Measurements from ENCODE around the gene MGST2.

The MGST2 gene

DNA sequence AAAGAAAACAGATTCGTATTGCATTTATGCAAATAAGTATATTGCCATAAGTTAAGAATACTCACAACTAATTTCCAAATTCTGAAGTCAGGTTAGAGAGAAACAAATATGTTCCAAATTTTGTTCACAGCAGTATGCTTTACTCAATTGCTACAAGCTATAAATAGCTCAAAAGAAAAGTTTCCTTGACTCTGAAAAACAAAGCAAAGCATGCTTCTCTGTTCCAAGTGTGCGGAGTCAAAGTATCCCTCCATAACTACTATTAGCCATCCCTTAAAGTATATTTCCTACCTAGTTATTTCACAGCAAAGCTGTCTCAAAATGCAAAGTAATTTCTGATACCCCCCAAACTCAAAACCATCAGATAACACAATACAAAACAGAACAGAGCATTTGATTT lies 47.3 kb downstream of the MGST2 start:
- no peak for DNase-seq

DNA sequence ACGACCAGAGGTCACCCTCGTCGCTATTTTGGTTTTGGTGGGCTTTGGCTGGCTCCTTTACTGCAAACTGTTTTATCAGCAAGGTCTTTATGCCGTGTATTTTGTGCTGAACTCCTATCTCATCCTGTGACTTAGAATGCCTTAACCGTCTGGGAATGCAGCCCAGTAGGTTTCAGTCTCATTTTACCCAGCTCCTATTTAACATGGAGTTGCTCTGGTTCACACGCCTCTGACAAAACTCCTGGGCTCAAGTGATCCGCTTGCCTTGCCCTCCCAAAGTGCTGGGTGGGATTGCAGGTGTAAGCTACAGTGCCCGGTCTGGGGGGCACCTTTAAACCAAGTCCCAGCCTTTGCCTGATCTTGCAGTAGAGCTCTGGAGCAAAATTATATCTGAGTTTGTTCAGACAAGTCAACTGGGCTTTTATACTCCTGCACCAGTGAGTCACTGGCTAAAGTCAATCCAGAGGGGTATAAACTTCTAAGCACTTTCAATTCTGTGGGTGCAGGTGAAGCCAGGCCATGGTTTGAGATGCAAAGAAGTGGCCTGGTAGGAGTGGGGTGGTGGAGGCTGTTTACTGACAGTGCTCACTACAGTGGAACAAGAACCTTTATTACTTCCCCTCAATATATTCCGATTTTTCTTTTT lies 50.2 kb downstream of the MGST2 start:
- DNase-seq: no peak

DNA sequence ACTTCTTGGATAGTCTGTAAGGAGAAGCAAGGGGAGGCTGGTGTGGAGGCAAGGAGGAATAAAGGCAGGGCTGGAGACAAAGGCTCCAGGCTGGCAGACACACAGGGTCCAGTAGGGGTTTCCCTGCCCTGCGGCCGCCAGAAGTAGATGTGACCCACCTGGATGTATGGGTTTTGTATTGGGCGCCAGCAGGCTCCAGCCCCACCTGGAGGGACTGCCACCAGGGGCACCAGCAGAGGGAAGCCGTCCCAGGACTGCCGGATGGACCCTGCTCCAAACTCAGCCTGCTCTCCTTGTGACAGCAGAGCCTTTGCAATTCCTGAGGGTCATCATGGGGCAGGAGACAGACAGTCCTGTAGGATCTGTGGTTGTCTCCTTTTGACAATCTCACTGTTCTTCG lies 52.7 kb downstream of the MGST2 start:
- DNase-seq: no peak

DNA sequence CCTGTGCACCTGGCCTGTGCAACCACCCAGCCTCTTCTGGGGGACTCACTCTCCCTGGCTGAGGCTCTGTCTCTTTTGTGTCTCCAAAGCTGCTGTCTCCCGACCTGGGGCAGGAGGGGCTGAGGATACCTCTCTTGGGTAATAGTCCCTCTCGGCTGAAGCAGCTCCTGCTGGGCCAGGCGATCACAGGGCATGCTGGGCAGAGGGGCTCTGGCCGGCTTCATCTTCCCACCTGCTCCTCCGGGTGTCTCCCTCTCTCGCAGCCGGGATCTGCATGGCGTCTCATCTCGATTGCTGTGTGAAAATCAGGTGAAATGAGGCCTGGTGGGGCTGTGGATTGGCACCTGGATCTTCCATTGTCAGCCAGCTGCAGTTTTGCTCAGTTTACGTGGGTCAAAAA lies 53.2 kb downstream of the MGST2 start:
- DNase-seq: no peak

DNA sequence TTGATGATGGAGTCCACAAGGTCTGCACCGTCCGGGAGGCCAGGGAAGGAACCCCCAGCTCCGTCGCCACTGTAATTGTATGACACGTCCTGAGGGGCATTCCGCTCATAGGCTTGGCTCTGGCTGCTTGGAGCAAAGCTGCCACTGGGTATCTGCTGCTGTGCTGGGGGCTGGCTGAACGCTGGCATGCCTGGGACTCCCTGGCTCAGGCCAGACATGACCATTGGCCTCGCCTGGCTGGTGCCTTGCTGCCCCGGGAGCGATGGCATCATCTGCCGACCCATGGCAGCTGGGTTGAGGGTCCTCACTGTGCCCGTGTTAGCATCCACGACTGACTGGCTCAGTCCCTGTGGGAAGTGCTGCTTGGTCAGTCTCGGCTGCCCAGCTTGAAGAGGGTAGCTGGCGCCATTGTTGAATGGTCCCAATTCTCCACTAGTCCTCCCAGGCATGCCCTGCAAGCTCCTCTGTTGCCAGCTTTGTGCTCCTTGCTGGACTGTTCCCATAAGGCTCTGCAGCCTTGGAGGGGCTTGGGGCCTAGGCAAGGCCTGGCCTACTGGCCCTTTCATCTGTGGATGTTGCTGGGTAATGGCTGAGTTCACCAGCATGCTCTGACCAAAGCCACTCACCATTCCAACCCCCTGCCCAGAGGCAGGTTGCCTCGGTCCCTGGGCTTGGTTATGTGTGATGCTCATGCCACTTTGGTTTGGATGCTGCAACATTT lies 53.9 kb downstream of the MGST2 start:
- DNase-seq: no peak

DNA sequence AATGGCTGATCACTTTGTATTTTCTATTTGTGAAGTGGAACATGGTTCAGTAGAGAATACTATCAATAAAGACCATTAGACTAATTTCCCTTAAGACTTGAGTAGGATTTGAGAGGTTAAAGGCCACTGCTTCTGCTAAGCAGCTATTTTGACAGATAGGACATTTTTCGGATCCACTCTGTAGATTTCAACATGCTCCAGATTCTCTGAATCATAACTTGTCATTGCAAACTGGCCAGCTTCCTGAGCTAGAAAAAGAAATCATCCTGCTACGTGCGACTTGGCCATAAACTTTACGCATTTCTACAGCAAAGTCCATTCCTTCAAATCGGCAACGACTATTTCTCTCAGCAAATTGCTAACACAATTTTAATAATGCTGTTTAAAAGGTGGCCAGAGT lies 55.2 kb downstream of the MGST2 start:
- no peak for DNase-seq

DNA sequence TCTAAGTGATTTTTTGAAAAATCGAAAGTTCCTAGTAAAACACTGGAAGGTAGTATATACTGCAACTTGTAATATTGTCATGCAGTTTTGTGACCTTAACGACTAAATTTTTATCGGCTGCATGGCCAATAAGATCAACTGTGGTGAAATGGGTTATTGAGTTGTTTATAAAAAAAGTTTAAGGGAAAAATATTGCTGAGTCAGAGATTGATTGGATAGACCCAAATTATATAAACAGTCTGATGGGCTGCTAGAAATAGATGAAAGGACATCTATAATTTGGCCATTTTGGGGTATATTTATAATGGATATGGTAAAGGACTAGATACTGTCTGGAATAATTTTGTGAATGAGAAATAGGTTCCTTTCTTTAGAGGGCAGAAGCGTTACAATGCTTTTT lies 56.2 kb downstream of the MGST2 start:
- no peak for DNase-seq

DNA sequence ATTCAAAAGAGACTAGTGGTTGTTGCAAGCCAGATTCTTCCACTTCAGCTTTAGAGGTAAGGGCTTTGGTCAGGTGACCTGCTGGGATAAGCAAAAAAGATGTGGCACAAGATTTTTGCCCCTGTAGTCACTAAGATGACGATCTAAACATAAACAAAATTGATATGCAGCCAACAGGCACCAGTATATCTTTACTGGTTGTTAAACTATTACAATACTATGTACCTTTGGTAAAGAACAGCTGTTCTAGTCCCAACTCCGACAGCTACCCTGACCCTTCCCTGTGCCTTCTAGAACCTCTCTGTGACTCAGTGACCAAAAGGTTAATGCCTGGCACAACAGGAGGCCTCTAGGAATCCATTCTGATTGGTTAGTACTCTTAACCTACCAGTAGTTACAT lies 59.6 kb downstream of the MGST2 start:
- DNase-seq: no peak

DNA sequence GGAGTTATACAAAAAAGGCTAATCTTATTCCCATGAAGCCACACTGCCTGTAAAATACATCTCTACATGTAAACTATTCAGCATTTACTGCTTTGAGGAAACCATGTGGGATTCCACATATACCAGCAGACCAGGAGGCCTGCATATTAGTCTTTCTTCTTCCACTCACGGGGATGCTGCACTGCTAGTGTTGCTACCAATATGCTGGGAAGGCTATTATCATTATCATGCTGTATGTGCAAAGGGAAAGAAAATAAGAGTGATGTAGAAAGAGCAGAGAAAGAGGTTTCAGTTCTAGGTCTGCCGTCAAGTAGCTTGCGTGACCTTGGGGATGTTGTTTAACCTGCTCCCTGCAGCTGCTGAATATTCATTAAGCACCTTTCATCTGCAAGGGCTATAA lies 61.0 kb downstream of the MGST2 start:
- no peak for DNase-seq

DNA sequence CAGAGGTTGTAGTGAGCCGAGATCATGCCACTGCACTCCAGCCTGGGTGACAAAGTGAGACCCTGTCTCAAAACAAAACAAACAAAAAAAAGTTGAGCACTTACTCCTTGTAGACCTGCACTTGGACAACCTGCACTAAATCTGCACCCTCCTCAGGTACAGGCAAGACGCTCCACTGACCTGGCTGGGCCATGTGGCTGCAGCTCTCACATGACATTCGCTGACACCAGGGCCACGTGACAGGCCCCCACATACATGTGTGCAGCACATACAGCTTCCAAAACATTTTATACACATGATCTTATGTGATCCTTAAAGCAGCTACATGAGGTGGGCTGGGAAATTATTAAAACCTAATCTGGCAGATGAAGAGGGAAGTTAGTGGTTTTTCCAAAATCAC lies 62.5 kb downstream of the MGST2 start:
- DNase-seq: no peak

DNA sequence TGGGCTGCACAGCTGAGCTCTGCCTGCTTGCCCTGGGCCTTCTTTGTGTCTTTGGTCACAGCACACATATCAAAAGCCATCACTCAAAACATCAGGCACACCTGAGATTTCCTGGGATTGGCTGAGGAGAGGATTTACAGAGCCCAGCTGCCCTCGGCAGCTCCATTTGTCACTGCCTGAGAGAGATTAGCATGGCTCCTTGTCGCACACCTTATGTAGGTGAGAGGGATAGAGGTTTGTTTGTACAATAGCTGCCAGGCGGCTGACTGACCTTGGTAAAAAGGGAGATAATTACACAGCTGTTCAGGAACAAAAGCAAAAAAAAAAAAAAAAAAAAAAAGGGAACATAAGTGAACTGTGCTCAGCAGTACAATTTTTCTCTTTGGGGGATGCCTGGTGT lies 63.2 kb downstream of the MGST2 start:
- DNase-seq: no peak

DNA sequence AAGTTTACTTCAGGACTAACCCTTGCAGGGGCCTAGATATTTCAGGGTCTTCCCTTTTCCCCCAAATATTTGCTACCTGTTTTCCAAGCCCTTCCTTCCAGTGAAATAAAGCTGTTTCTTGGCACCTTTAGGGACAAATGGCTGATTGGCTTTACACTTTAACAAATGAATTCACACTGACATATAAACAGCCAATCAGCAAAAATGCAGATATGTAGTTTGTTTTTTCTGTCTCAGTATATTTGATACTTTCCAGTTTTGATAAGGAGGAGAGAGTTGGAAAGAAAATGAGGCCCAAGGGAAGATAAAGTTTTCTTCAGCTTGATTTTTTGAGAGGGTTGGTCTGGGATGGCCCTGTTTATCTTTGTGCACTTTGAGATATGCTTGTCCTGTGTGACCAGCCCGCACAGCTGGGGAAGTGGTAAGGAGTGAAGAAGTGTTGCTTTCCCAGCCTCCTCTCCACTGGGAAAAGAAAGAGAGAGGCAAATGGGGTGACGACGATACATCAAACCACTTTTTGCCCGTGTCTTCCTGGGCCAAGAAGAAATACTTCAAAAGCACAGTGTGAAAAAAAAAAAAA lies 67.5 kb downstream of the MGST2 start:
- no peak for DNase-seq

DNA sequence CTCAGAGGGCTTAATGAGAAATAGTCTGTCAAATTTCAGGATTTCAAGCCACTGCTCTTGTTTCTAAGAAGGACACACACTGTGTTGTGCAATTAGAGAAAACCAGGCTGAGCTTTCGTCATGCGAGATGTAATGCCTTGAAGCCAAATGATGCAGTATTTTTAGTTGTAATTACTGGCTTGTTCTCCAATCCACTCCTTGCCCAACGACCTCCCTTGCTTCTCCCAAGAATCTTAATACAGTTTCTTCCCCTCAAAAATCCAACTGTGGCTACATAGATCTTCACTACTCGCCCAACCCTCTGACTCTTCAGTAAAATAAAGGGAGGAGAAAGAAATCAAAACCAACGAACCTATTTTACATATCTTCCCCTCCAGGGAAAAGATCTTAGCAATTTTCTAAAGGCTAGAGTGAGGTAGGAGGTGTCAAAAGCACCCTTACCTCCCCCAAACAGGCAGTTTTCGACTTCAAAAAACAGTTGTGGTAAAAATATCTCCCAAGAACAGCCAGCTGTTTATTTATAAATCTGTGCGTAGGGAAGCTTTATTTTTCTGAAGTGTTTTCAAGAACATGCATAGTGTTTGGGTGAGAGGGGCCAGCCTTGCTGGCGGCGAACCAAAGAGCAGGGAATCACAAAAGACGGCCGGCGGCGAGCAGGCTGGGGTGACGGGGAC lies 68.7 kb downstream of the MGST2 start:
- peak; percentile 90 for DNase-seq

DNA sequence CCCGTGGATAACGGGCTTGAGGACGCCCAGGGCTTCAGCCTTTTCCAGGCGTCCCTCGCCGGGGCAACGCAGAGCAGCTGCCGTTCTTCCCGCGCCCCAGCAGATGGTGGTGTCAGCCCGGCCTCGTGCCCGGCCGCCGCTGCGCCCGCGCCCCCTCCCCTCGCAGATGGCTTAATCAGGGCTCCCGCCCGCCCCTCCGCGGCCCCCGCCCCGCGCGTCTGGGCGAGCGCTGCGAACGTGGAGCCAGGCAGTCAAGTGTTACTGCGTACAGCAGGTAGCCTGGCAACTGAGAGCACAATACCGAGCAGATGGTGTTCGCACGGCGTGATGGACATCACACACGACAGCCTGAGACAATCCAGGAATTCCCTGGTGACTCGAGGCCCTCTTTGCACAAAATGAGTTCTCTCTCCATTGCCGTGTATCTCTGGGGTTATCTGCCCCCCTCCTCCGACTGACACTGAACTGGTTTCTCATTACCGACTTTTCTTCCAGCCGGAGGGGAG lies 69.3 kb downstream of the MGST2 start:
- DNase-seq: peak; percentile 77

DNA sequence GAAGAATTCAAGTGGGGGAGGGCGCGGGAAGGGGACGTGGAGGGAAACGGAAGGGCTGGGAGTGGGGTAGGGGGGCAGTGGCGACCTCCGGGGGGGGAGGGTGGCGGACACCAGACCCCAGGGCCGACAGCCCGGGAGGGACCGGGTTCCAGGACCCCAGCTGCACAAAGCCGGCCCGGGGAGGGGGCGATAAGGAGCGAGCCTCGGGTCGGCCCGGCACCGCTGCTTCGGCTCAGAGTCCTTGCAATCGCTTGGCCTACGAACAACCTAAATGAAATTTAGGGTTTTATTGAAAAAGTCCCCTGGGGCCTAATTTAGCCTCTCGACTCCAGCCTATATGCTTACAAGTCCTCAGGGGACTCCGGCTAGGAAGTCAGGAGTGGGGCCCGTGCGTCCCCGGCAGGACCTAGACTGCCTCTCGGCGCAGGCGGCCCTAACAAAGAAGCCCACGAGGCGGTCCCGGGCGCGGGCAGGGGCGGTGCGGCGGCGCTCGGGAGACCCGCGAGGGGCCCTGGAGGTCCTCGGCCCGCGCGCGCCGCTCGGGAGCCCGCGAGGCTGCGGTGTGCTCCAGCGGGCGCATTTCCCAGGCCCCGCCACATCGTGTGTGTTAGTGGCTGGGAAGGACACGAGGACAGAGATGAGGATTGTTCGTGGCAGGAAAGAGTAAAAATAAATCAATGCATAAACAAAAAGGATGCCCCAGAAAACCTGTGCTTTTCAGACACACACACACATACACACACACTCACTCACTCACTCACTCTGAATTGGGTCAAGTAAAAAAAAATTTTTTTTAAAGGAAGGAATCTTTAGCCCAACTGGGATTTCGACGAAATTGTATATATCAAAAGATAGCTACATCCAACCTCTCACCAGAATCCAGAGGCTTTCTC lies 70.0 kb downstream of the MGST2 start:
- peak; percentile 6 for DNase-seq

DNA sequence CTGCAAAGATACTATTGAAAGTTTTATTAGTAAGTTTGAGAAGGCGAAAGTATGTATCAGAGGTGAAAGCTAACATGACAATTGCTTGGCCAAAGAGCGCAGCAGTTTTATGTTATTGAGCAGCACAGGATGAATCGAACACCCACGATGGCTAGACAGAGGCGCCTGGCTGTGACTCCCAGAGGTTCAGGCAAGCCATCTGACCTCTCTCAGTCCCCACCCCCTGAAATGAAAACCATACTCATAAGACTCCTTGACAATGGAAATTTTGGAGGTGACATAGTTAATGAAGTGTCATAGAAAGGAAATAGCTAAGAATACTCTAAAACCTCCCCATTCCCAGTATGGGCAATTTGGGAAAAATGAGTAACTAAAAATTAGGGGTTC lies 70.6 kb downstream of the MGST2 start:
- peak; percentile 43 for DNase-seq

DNA sequence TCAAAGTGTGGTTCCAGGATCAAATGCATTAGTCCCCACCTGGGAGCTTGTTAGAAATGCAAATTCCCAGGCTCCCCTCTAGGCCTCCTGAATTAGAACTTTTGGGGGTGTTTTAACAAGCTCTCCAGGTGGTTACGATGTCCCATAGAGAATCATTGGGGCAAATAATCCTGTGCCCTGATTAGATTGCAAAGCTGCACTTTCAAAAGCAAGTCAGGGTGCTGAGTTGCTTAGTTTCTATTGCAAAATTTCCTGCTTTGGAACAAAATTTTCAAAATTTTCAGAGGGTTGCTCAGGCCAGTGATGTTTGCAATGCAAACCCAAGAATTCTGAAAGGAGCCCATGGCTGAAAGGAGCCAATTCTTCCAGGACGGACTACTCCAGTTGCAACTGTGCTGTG lies 71.0 kb downstream of the MGST2 start:
- peak; percentile 46 for DNase-seq

DNA sequence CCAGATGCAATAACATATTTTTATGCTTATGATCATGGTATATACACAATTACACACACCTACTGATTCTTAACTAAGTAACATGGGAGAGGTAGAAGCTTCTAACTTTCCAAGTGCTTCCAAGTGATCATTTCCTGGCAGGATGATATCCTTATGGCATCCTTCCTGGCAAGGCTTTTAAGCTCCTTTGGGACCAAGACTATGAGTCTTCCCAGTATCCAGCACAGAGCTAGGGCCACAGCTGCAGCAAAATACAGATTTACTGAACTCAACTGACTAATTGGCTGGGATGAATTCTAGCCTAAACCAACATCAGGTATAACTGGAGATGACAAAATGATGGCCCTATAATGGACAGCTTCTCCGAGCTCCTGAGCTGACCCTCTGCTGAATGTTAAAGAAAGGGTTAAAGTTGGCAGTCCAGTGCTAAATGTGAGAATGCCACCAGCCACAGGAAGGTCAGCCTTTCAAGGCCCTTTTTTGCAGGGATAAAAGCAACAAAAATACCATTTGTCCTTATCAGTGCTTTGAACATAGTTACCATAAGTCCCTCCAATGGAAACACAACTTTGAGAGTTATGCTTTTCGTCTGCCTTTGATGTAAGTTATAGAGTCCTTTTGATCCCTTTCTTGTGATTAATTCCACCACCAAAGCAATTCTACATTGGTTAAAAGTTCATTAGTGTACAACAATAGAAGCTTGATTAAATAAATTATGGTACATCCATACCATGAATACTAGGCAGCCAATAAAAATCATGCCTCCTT lies 73.4 kb downstream of the MGST2 start:
- no peak for DNase-seq

DNA sequence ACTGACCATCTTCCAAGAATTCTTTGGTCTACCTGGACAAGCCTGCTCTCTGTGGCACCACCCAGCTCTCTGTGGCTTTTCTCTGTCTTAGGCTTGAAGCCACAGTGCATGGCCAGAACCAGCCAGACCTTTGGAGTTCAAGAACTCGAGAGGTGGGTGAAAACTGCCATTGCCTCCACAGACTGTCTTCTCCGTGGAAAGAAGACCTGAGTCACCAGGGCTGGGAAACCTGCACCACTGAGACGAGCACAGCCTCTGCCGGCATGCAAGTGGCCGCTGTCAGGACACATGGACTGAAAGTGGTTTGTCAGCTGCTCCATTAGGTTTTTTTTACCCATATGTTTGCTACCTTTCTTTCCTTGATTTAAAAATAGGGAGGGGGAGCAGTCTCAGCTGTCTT lies 74.5 kb downstream of the MGST2 start:
- no peak for DNase-seq

DNA sequence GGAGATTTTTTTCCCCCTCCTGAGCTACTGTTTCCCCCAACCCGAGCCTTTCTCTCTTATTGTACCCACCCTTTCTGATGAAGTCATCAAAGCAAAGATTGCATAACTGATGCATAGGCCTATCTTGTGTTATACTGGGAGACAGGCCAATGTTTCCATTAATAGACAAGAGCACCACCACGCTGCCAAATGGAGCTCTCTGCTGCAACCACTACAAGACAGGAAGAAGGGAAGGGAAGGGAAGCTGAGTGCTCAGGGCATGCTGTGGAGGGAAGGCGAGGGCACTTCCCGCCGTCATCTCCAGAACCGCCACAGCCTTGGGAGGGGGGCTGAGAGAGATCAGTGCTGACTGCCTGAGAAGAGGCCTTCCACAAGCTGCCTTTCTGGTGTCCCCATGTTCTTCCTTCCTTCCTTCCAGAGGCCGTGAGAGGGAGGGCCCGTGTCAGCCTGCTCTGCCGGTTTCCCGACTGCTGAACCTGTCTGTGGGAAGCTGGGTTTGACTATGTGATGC lies 75.0 kb downstream of the MGST2 start:
- peak; percentile 80 for DNase-seq

DNA sequence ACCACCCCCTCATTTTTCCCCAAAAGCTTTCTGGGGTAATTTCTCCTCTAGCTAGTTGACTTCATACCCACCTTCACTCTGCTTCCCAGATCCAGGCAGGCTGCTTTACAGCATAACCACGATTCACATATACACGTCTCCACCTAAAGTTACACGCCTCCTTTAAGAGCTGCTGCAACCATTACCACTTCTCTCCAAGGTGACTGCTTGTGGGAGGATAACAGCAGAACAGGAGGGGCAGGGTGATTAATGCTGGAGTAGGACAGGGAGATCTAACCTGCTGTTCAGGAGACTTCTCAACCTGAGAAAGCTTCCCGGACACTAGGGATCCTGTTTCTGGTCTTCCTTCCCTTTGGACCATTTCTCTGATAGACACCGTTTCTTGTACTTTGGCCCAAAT lies 77.4 kb downstream of the MGST2 start:
- DNase-seq: no peak

DNA sequence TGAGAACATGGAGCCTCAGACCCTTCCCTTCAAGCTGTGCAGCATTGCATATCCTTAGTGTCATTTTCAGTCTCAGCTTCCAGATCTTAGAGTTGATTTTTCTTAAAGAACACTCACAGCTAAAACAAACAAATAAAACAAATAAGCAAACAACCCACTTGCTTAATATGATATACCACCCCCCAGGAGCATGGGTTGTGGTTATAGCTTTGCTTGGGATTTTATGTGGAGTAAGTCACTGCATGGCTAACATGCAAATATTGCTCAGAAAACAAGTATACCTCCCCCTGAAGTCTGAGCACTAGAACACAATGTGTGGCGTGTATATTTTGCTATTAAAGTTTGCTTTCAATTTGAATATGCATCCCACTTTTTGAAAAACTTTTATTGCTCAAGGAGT lies 78.6 kb downstream of the MGST2 start:
- DNase-seq: no peak

Measured in suppressor macrophage treated with lipopolysaccharide for 4 hours (primary cell).